Measurements from ENCODE around the gene PTGFRN. TPM values are rescaled to one million over a fixed set of nuclear protein-coding genes. Genes with fewer than 3 reads are reported as not detected.
A peak's percentile ranks its signal among the peaks of the same experiment; 100 is the strongest.

PTGFRN gene
- total and polyA plus RNA-seq, 9 of the 15 experiments (the other 6 are each of a cell fraction or from before 2014, with no cell fraction given) = 17.3 to 33.1 (median 25.7) TPM

DNA sequence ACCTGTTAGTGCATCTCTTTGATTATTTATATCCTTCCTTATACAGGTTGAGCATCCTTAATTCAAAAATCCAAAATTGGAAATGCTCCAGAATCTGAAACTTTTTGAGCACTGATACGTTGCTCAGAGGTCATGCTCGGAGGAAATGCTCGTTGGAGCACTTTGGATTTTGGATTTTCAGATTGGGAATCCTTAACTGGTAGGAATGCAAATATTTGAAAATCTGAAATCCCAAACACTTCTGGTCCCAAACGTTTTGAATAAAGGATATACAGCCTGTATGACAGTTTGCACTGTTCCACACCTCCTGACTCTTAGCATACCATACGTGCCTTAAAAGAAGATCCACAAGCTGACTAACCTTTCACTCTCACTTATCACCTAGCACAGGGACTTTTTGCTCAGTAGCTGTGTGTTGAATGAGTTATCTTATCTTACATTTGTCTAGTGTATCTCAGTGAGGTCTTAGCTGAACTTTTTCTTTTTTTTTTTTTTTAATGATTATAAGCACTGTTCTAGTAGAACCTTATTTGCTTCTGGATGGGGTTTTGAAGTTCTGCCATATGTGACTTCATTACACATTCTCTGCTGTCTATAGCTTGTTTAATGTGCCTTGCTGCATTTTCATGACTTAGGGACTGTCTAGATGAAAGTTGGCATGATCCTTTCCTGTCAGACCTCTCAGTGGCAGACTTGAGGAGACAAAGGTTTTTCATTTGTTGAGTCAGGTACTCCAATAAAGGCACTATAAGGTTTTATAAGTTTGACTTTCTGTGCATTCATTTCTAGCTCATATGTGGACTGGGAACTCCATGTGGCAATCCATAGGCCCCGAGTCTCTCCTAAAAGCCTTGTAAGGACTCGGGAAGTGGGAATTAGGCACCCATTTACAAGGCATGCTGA, 21.6 kb downstream of the PTGFRN start (continued):
- TF ChIP-seq TEAD4 (IDR thresholded peaks at IDR 0.05; ENCODE audit: low read length) = peak; percentile 32; the same call in 1 of the 2 replicates
- TF ChIP-seq TEAD4 (CRISPR knock-in tag; IDR thresholded peaks at IDR 0.05; ENCODE audit: borderline replicate concordance) = no peak
- no peak for TF ChIP-seq EHMT2 (IDR thresholded peaks at IDR 0.05)
- TF ChIP-seq ARID1B (IDR thresholded peaks at IDR 0.05) = peak; percentile 83
- TF ChIP-seq TCF3 (CRISPR knock-in tag; IDR thresholded peaks at IDR 0.05) = peak; percentile 64; the same call in 1 of the 2 replicates
- peak; percentile 36 for TF ChIP-seq MEIS2 (IDR thresholded peaks at IDR 0.05; ENCODE audit: partially characterized antibody)
- no peak for TF ChIP-seq HDAC2 (IDR thresholded peaks at IDR 0.05)
- TF ChIP-seq TAL1 (IDR thresholded peaks at IDR 0.05) = peak; percentile 67
- TF ChIP-seq, protein P1, sequence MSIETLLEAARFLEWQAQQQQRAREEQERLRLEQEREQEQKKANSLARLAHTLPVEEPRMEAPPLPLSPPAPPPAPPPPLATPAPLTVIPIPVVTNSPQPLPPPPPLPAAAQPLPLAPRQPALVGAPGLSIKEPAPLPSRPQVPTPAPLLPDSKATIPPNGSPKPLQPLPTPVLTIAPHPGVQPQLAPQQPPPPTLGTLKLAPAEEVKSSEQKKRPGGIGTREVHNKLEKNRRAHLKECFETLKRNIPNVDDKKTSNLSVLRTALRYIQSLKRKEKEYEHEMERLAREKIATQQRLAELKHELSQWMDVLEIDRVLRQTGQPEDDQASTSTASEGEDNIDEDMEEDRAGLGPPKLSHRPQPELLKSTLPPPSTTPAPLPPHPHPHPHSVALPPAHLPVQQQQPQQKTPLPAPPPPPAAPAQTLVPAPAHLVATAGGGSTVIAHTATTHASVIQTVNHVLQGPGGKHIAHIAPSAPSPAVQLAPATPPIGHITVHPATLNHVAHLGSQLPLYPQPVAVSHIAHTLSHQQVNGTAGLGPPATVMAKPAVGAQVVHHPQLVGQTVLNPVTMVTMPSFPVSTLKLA (conservative IDR thresholded peaks at IDR 0.05) = no peak
- TF ChIP-seq HLTF (IDR thresholded peaks at IDR 0.05) = 0 out of 2 replicates have a peak, but pooled peaks have one; percentile 31
- TF ChIP-seq NCOR1 (IDR thresholded peaks at IDR 0.05) = peak; percentile 18; the same call in 1 of the 2 replicates
- TF ChIP-seq, protein P2, sequence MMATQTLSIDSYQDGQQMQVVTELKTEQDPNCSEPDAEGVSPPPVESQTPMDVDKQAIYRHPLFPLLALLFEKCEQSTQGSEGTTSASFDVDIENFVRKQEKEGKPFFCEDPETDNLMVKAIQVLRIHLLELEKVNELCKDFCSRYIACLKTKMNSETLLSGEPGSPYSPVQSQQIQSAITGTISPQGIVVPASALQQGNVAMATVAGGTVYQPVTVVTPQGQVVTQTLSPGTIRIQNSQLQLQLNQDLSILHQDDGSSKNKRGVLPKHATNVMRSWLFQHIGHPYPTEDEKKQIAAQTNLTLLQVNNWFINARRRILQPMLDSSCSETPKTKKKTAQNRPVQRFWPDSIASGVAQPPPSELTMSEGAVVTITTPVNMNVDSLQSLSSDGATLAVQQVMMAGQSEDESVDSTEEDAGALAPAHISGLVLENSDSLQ (IDR thresholded peaks at IDR 0.05) = peak; percentile 31; the same call in 1 of the 2 replicates
- TF ChIP-seq RUNX1 (IDR thresholded peaks at IDR 0.05; ENCODE audit: low read depth) = no peak
- TF ChIP-seq, protein P3, sequence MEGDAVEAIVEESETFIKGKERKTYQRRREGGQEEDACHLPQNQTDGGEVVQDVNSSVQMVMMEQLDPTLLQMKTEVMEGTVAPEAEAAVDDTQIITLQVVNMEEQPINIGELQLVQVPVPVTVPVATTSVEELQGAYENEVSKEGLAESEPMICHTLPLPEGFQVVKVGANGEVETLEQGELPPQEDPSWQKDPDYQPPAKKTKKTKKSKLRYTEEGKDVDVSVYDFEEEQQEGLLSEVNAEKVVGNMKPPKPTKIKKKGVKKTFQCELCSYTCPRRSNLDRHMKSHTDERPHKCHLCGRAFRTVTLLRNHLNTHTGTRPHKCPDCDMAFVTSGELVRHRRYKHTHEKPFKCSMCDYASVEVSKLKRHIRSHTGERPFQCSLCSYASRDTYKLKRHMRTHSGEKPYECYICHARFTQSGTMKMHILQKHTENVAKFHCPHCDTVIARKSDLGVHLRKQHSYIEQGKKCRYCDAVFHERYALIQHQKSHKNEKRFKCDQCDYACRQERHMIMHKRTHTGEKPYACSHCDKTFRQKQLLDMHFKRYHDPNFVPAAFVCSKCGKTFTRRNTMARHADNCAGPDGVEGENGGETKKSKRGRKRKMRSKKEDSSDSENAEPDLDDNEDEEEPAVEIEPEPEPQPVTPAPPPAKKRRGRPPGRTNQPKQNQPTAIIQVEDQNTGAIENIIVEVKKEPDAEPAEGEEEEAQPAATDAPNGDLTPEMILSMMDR (IDR thresholded peaks at IDR 0.05 in 2 of 3, conservative IDR thresholded peaks at IDR 0.05 in 1 of 3; ENCODE audit: insufficient read depth in 2 of 3, low read depth in 1 of 3, low read length in 3 of 3) = no peak
- TF ChIP-seq ILF3 (IDR thresholded peaks at IDR 0.05; ENCODE audit: borderline replicate concordance) = no peak
- TF ChIP-seq ZEB2 (IDR thresholded peaks at IDR 0.05) = peak; percentile 66; the same call in 1 of the 2 replicates
- peak; percentile 78; the same call in 1 of the 2 replicates for TF ChIP-seq SMARCA4 (IDR thresholded peaks at IDR 0.05)
- TF ChIP-seq NFIC (IDR thresholded peaks at IDR 0.05) = peak; percentile 22; the same call in 1 of the 2 replicates
- no peak for TF ChIP-seq ZNF274 (IDR thresholded peaks at IDR 0.05; ENCODE audit: borderline replicate concordance, low read depth, low read length)
- TF ChIP-seq CTBP1 (IDR thresholded peaks at IDR 0.05; ENCODE audit: borderline replicate concordance) = peak; percentile 28; the same call in 1 of the 2 replicates
